Measurements from ENCODE around the gene KIAA0825. TPM values are rescaled to one million over a fixed set of nuclear protein-coding genes. Genes with fewer than 3 reads are reported as not detected.

KIAA0825 gene
- total RNA-seq, 1 donor: 9.5 TPM

DNA sequence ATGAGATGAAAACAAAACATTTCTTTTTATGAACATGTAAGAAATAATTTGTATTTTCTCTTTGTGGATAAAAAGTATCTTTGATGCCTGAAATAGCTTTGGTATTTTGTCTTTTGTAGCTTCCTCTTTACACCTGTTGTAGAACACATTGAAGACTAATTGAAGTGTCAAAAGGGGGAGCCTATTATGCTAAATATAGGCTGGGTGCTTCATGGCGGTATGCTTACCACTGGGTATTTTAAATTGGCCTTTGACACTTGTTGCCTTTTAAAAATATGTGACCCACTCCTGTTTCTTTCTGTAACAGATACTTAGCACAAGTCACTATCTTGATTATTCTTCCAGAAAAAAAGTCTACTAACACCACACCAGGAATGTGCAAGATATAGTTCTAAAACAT, 226.4 kb downstream of the KIAA0825 start:
- TF ChIP-seq, protein P1, sequence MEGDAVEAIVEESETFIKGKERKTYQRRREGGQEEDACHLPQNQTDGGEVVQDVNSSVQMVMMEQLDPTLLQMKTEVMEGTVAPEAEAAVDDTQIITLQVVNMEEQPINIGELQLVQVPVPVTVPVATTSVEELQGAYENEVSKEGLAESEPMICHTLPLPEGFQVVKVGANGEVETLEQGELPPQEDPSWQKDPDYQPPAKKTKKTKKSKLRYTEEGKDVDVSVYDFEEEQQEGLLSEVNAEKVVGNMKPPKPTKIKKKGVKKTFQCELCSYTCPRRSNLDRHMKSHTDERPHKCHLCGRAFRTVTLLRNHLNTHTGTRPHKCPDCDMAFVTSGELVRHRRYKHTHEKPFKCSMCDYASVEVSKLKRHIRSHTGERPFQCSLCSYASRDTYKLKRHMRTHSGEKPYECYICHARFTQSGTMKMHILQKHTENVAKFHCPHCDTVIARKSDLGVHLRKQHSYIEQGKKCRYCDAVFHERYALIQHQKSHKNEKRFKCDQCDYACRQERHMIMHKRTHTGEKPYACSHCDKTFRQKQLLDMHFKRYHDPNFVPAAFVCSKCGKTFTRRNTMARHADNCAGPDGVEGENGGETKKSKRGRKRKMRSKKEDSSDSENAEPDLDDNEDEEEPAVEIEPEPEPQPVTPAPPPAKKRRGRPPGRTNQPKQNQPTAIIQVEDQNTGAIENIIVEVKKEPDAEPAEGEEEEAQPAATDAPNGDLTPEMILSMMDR (IDR thresholded peaks at IDR 0.05; ENCODE audit: insufficient read depth, low read depth, low read length): no peak
- H3K4me3 ChIP-seq (ENCODE audit: low read depth, low read length): no peak overlapping the region
- DNase-seq (ENCODE audit: low read depth): no peak

DNA sequence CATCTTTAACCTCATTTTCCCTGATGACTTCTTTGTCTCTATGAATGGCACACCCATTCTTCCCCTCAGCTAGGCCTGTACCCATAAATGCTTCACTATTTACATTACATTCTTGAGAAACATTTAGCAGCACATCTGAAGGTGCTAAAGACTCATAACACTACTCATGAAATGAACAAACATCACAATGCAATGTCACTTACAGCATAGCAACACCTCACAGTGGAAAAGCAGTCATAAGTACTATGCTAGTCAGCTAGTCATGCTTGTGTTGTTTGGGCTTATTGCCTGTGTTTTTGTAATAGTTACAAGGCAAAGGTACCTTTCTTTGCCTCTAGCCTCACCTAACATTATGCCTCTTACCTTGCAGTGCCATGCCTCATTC, 228.9 kb downstream of the KIAA0825 start:
- TF ChIP-seq, protein P1 (IDR thresholded peaks at IDR 0.05; ENCODE audit: insufficient read depth, low read depth, low read length): no peak
- H3K4me3 ChIP-seq (ENCODE audit: low read depth, low read length): no peak overlapping the region
- DNase-seq (ENCODE audit: low read depth): no peak

DNA sequence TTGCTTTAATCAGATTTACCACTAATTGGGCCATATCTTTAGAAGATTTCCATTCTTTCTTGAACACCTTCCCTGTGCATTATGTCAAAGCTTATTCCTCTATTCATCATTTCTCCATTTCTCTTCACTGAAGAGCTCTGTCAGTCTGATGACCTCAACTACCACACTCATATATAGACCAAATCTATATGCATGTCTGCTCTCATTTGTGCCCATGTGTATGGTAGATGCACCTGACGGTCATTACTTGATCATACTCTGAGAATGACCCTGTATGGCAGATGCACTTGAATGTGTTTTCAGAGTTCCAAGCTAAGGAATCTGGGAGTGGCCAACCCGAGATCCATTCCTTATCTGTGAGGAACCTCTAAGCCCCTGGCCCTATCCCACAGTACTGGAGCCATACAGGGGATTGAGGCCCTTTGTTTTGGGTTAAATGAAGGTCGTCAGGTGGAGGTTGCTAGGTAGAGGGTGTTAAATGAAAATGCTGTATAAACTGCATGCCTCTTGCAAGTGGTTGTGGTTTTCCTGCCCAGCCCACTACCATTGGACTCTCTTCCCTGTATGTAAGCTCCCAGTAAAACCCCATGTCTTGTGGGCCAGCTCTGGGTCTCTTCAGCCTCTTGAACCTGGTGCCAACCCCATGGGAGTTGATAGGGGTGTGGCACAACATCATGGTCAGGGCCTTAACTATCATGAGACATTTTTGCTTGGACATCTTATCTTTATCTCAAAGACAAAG, 229.5 kb downstream of the KIAA0825 start:
- TF ChIP-seq, protein P1 (IDR thresholded peaks at IDR 0.05; ENCODE audit: insufficient read depth, low read depth, low read length): no peak
- no peak overlapping the region for H3K4me3 ChIP-seq (ENCODE audit: low read depth, low read length)
- no peak for DNase-seq (ENCODE audit: low read depth)

DNA sequence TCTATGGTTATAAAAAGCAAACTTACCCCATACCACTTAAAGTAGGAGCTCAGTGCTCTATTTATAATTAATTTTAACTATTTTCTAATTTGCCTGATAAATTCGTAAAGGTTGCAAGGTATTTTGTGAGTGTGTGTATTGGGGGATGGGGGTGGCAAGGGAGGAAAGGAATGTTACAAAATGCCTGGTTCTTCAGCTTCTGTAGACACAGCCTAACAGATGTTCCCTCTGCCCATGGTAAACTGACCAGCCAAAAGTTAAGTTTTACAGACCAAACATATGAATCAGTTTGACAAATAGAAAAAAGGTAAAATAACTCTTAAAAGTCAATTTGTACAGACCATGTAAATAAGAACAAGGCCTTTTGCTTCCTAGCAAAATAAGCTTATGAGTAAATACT, 232.6 kb downstream of the KIAA0825 start:
- H3K4me3 ChIP-seq (ENCODE audit: low read depth, low read length): no peak overlapping the region
- TF ChIP-seq, protein P1 (IDR thresholded peaks at IDR 0.05; ENCODE audit: insufficient read depth, low read depth, low read length): no peak
- DNase-seq (ENCODE audit: low read depth): no peak

DNA sequence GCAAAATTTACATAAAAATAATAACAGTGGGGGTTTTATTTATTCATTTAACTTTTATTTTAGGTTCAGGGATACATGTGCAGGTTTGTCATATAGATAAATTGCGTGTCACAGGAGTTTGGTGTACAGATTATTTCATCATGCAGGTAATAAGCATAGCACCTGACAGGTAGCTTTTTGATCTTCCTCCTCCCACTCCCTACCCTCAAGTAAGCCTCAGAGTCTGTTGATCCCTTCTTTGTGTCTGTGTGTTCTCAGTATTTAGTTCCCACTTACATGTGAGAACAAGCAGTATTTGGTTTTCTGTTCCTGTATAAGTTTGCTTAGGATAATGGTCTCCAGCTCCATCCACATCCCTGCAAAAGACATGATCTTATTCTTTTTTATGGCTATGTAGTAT, 240.3 kb downstream of the KIAA0825 start:
- no peak overlapping the region for H3K4me3 ChIP-seq (ENCODE audit: low read depth, low read length)
- DNase-seq (ENCODE audit: low read depth): no peak
- TF ChIP-seq, protein P1 (IDR thresholded peaks at IDR 0.05; ENCODE audit: insufficient read depth, low read depth, low read length): no peak

DNA sequence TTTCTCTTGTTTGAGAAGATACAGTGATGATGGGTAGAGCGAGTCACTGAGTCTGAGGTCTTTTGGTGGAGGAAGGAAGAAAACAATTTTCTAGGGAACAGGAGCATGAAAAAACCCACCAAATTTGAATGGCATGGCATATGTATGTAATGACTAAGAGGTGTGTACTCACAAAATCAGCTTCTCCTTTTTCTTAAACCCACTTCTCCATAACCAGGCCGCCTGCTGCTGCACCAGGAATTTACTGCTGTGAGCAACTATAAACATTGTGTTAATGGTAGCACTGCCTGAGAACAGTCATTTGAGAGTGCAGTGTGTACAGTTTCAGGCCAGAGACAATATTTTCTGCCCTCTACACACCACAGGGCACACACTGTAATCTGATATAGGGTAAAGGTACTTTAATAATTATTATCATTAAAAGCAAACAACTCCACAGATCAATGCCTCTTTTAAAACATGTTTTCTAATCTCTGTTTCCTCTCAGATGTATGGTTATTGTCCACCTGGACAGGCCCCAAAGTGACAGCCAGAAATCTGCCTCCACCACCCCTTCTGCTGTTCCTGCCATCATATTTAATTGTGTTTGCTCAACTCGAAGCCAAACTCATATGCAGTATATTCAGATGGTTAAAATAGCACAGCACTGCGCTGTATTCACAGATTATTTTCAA, 241.6 kb downstream of the KIAA0825 start:
- no peak for DNase-seq (ENCODE audit: low read depth)
- TF ChIP-seq, protein P1 (IDR thresholded peaks at IDR 0.05; ENCODE audit: insufficient read depth, low read depth, low read length): no peak
- no peak overlapping the region for H3K4me3 ChIP-seq (ENCODE audit: low read depth, low read length)

Data from fibroblast of villous mesenchyme (primary cell).